Spleen (tissue), 11 donors: ENCODE measurements around the gene SLC6A1. TPM values are rescaled to one million over a fixed set of nuclear protein-coding genes. Genes with fewer than 3 reads are reported as not detected.

Experiments used
- DNase-seq: peaks from one replicate; pipeline ENCODE4 v3.0.0-alpha.2; 2020
- H3K27ac ChIP-seq, 8 donors: fragments of 200-600 bp; sonication (generic) in 7 of 8; 1 replicate in 4 of 8; 2 replicates in 4 of 8; pipeline versions ENCODE4 v1.5.0 to v1.8.0; 2016 to 2021; ENCODE audit warnings: inconsistent platforms in 4 of 8, mild to moderate bottlenecking in 4 of 8, moderate library complexity in 1 of 8
- H3K27me3 ChIP-seq, 7 donors: fragments of 200-600 bp; sonication (generic) in 6 of 7; replicated peaks in 1 of 7; 1 replicate in 4 of 7; 2 replicates in 3 of 7; pipeline versions ENCODE4 v1.5.0 to v1.8.0; 2016 to 2021; ENCODE audit warnings: inconsistent platforms in 3 of 7, mild to moderate bottlenecking in 1 of 7
- H3K36me3 ChIP-seq, 6 donors: fragments of 200-600 bp; sonication (generic) in 5 of 6; 1 replicate in 4 of 6; 2 replicates in 2 of 6; pipeline versions ENCODE4 v1.5.0 to v1.8.0; 2016 to 2021; ENCODE audit warnings: inconsistent platforms in 2 of 6
- H3K4me1 ChIP-seq, 6 donors: fragments of 200-600 bp; sonication (generic) in 5 of 6; 1 replicate in 3 of 6; 2 replicates in 3 of 6; pipeline versions ENCODE4 v1.5.0 to v1.8.0; 2016 to 2021; ENCODE audit warnings: inconsistent platforms in 3 of 6
- H3K4me3 ChIP-seq, 8 donors: fragments of 200-600 bp; sonication (generic) in 7 of 8; 1 replicate in 4 of 8; 2 replicates in 4 of 8; pipeline versions ENCODE4 v1.5.0 to v1.8.0; 2016 to 2021; ENCODE audit warnings: inconsistent platforms in 4 of 8, mild to moderate bottlenecking in 4 of 8, moderate library complexity in 2 of 8
- H3K9me3 ChIP-seq, 8 donors: fragments of 200-600 bp; sonication (generic) in 7 of 8; 1 replicate in 4 of 8; 2 replicates in 4 of 8; pipeline versions ENCODE4 v1.5.0 to v1.8.0; 2016 to 2021; ENCODE audit warnings: inconsistent platforms in 4 of 8
- CTCF ChIP-seq, 11 experiments: fragments of 200-600 bp in 7 of 11; fragments of 450-650 bp in 4 of 11; sonication (generic) in 4 of 11; IDR thresholded peaks in 8 of 11; conservative IDR thresholded peaks in 3 of 11; 1 replicate in 7 of 11; 2 replicates in 4 of 11; pipeline versions ENCODE4 v1.4.0 to v1.8.0; 2016 to 2021; ENCODE audit warnings: antibody characterized with exemption in 11 of 11, inconsistent platforms in 4 of 11, mild to moderate bottlenecking in 1 of 11
- POLR2A ChIP-seq, 3 donors: fragments of 450-650 bp; IDR thresholded peaks; one replicate each; pipeline ENCODE4 v1.5.1; 2017; ENCODE audit warnings: antibody characterized with exemption in 3 of 3, mild to moderate bottlenecking in 1 of 3
- POLR2AphosphoS5 ChIP-seq, 3 donors: sonication (generic); formaldehyde crosslinking; IDR thresholded peaks; one replicate each; pipeline ENCODE4 v1.5.1; 2017; ENCODE audit warnings: antibody characterized with exemption in 3 of 3
- WGBS, 5 donors: extraction: QIAGEN DNeasy Blood & Tissue Kit in 3 of 5; methylation state at CpG; one replicate each; pipeline versions ENCODE4 v1.1.5 to v1.1.7; 2013 to 2018; 5-methylcytosine and 5-hydroxymethylcytosine counted together
- intact Hi-C: fragments of 100-400 bp; cut with DNase I; formaldehyde crosslinking; loops from one replicate; pipeline ENCODE4 v1.15.0; 2023; ENCODE audit warnings: low total_unique reads
- polyA plus RNA-seq, 3 donors: library from polyadenylated mRNA; stranded (reverse); fragments of 200-250 nt; gene quantifications; one replicate each; pipeline ENCODE4 v1.2.1, GENCODE V29; 2013
- total RNA-seq, 7 donors: library from RNA; depleted of rRNA in 3 of 7; stranded (reverse); fragments of >200 nt in 3 of 7; fragmentation: NEBNext Ultra II Directional in 4 of 7; extraction: Animal tissue kit (Norgen Biotek cat#: 25700) in 4 of 7; gene quantifications; one replicate each; pipeline versions ENCODE4 v1.1.0 to v1.2.1, GENCODE V29; 2016 to 2021
- donor health status: healthy with polysubstance abuse.
- donor health status: DM: no; HTN: no; CAD: no; lungs with moderate emphysema.
- donor health status: DM: no; HTN: no; CAD: no.
- donor health status: Bipolar disorder and iron deficiency.
- donor health status: healthy.
- donor health status: DM: no; HTN: no; CAD: no.
- donor health status: DM: yes; HTN: yes; CAD: no.

The SLC6A1 gene
- total and polyA plus RNA-seq, 10 donors, result 0.11 to 3.0 (median 0.96) TPM

- no peaks in the 10 kb centered on the region for H3K36me3 ChIP-seq
- peaks cover 0 to 21% (median 11%) of the 10 kb centered on the region in 8 donors for H3K9me3 ChIP-seq
- TF ChIP-seq POLR2A (IDR thresholded peaks at IDR 0.05), result no peak
- no peak for TF ChIP-seq POLR2AphosphoS5 (IDR thresholded peaks at IDR 0.05)
- TF ChIP-seq CTCF (IDR thresholded peaks at IDR 0.05 in 8 of 11, conservative IDR thresholded peaks at IDR 0.05 in 3 of 11), result no peak
- H3K4me3 ChIP-seq, result no peak overlapping the region
- peaks cover 0 to 15% (median 10%) of the 10 kb centered on the region in 6 donors for H3K4me1 ChIP-seq
- intact Hi-C loops, result no loop called here
- peak; percentile 51 for DNase-seq
- H3K27ac ChIP-seq, result no peak overlapping the region
- H3K27me3 ChIP-seq, result peaks cover 0 to 36% (median 9%) of the 10 kb centered on the region in 7 donors
- WGBS, 5 donors, result 77 to 83% (median 80%) methylated on average over 7 of the region's 7 CpGs
Measured at GRCh38 chr3:11062704-11063103, 70.2 kb downstream of the SLC6A1 start.

DNA sequence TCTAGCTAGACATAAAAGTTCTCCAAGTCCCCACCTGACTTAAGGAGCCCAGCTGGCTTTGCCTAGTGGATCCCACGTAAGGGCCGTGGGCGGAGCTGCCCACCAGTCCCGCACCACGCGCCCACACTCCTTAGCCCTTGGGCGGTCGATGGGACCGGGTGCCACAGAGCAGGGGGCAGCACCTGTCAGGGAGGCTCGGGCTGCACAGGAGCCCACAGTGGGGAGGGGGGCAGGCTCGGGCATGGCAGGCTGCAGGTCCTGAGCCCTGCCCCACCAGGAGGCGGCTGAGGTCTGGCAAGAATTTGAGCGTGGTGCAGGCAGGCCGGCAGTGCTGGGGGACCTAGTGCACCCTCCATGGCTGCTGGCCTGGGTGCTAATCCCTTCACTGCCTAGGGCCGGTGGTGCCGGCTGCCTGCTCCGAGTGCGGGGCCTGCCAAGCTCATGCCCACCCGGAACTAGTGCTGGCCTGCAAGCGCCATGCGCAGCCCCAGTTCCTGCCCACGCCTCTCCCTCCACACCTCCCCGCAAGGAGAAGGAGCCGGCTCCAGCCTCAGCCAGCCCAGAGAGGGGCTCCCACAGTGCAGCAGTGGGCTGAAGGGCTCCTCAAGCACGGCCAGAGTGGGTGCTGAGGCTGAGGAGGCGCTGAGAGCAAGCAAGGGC is 78.7 kb downstream of the SLC6A1 start:
- peaks cover 0 to 28% (median 10%) of the 10 kb centered on the region in 8 donors for H3K9me3 ChIP-seq
- no peaks in the 10 kb centered on the region for H3K36me3 ChIP-seq
- intact Hi-C loops, result no loop called here
- no peak overlapping the region for H3K27ac ChIP-seq
- peak; percentile 74 for DNase-seq
- WGBS, 5 donors, result 83 to 89% (median 87%) methylated on average over 23 to 26 of the region's 26 CpGs
- TF ChIP-seq POLR2AphosphoS5 (IDR thresholded peaks at IDR 0.05), result no peak
- no peak for TF ChIP-seq CTCF (IDR thresholded peaks at IDR 0.05 in 8 of 11, conservative IDR thresholded peaks at IDR 0.05 in 3 of 11)
- no peak for TF ChIP-seq POLR2A (IDR thresholded peaks at IDR 0.05)
- H3K4me1 ChIP-seq, result peaks cover 0 to 7% (median 0%) of the 10 kb centered on the region in 6 donors
- no peak overlapping the region for H3K4me3 ChIP-seq
- H3K27me3 ChIP-seq, result peaks cover 0 to 10% (median 0%) of the 10 kb centered on the region in 7 donors

DNA sequence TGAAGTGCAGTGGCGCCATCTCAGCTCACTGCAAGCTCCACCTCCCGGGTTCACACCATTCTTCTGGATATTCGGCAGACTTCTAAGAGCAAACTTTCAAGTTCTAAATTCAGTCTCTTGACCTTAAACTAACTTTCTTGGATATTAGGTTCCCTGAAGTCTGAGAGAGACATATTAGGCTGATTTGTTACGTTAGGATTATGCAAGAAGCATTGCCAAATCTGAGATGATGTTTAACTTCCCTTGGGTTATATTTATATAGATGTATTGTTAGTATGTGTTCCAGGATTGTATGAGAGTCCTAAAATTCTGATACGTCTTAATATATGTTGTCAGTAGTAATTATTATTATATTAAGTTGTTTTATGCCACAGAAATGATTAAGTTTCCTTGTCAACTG is 80.1 kb downstream of the SLC6A1 start:
- 58 to 77% (median 63%) methylated on average over 5 of the region's 5 CpGs for WGBS, 5 donors
- Histone ChIP-seq H3K27ac (no peak overlapping the region), H3K4me1 (peaks cover 0 to 14% (median 0%) of the 10 kb centered on the region in 6 donors), H3K36me3 (no peaks in the 10 kb centered on the region), H3K4me3 (no peak overlapping the region), H3K9me3 (peaks cover 0 to 24% (median 7%) of the 10 kb centered on the region in 8 donors), H3K27me3 (peaks cover 0 to 10% (median 0%) of the 10 kb centered on the region in 7 donors)
- TF ChIP-seq POLR2A (IDR thresholded peaks at IDR 0.05) (no peak), POLR2AphosphoS5 (IDR thresholded peaks at IDR 0.05) (no peak)
- peak; percentile 12 for DNase-seq
- intact Hi-C loops, result no loop called here

GRCh38 chr3:11074011-11074410 is 81.5 kb downstream of the SLC6A1 start:
- Histone ChIP-seq H3K4me3 (no peak overlapping the region), H3K4me1 (peaks cover 0 to 23% (median 2%) of the 10 kb centered on the region in 6 donors), H3K27me3 (peaks cover 0 to 10% (median 0%) of the 10 kb centered on the region in 7 donors)

More at GRCh38 chr3:11074011-11074410, 81.5 kb downstream of the SLC6A1 start:
- TF ChIP-seq CTCF (IDR thresholded peaks at IDR 0.05 in 8 of 11, conservative IDR thresholded peaks at IDR 0.05 in 3 of 11) (no peak), POLR2A (IDR thresholded peaks at IDR 0.05) (no peak), POLR2AphosphoS5 (IDR thresholded peaks at IDR 0.05) (no peak)
- Histone ChIP-seq H3K27ac (no peak overlapping the region), H3K9me3 (peaks cover 0 to 17% (median 0%) of the 10 kb centered on the region in 8 donors), H3K36me3 (no peaks in the 10 kb centered on the region)
- WGBS, 5 donors, result 16 to 43% (median 23%) methylated on average over 2 of the region's 2 CpGs
- peak; percentile 15 for DNase-seq
- intact Hi-C loops, result no loop called here
